Measurements from ENCODE around the gene TMEM212. TPM values are rescaled to one million over a fixed set of nuclear protein-coding genes. Genes with fewer than 3 reads are reported as not detected.

The TMEM212 gene
- total RNA-seq, 2 experiments from 2014 or later: not detected

GRCh38 chr3:171863920-171864319, 20.8 kb downstream of the TMEM212 start:
- POLR2A ChIA-PET: no interaction called here
- DNase-seq (no peak), ATAC-seq (ENCODE audit: low read depth) (no peak)
- no peaks in the 10 kb centered on the region for H3K36me3 Mint-ChIP-seq
- peaks cover 3% of the 10 kb centered on the region for H3K9me3 Mint-ChIP-seq
- no peak overlapping the region for H3K4me3 Mint-ChIP-seq
- no peak overlapping the region for H3K27ac Mint-ChIP-seq
- H3K27me3 Mint-ChIP-seq: peaks cover 4% of the 10 kb centered on the region
- H3K4me1 Mint-ChIP-seq: no peaks in the 10 kb centered on the region

- H3K36me3 Mint-ChIP-seq: no peaks in the 10 kb centered on the region
- DNase-seq (no peak), ATAC-seq (ENCODE audit: low read depth) (no peak)
- peaks cover 1% of the 10 kb centered on the region for H3K9me3 Mint-ChIP-seq
- H3K27ac Mint-ChIP-seq: no peak overlapping the region
- no peak overlapping the region for H3K4me3 Mint-ChIP-seq
- POLR2A ChIA-PET: no interaction called here
- peaks cover 4% of the 10 kb centered on the region for H3K27me3 Mint-ChIP-seq
- no peaks in the 10 kb centered on the region for H3K4me1 Mint-ChIP-seq
These were observed 22.2 kb downstream of the TMEM212 start for GRCh38 chr3:171865191-171865865.

GRCh38 chr3:171867981-171868380, 24.8 kb downstream of the TMEM212 start:
- POLR2A ChIA-PET: no interaction called here
- peaks cover 8% of the 10 kb centered on the region for H3K27me3 Mint-ChIP-seq
- no peak for DNase-seq
- no peaks in the 10 kb centered on the region for H3K36me3 Mint-ChIP-seq
- no peaks in the 10 kb centered on the region for H3K4me1 Mint-ChIP-seq
- no peak overlapping the region for H3K4me3 Mint-ChIP-seq
- ATAC-seq (ENCODE audit: low read depth): no peak
- H3K9me3 Mint-ChIP-seq: peaks cover 1% of the 10 kb centered on the region
- H3K27ac Mint-ChIP-seq: no peak overlapping the region

- Mint-ChIP-seq H3K36me3 (no peaks in the 10 kb centered on the region), H3K4me3 (no peak overlapping the region), H3K27me3 (peaks cover 3% of the 10 kb centered on the region), H3K9me3 (no peaks in the 10 kb centered on the region), H3K4me1 (no peaks in the 10 kb centered on the region), H3K27ac (no peak overlapping the region)
- POLR2A ChIA-PET: no interaction called here
- DNase-seq: no peak
- no peak for ATAC-seq (ENCODE audit: low read depth)
These were observed 28.5 kb downstream of the TMEM212 start for GRCh38 chr3:171871392-171872274.

- Mint-ChIP-seq H3K4me1 (no peaks in the 10 kb centered on the region), H3K4me3 (no peak overlapping the region), H3K27me3 (peaks cover 9% of the 10 kb centered on the region), H3K9me3 (no peaks in the 10 kb centered on the region), H3K27ac (no peak overlapping the region), H3K36me3 (no peaks in the 10 kb centered on the region)
- ATAC-seq (ENCODE audit: low read depth) (no peak), DNase-seq (no peak)
- POLR2A ChIA-PET: no interaction called here
These were observed 30.4 kb downstream of the TMEM212 start for GRCh38 chr3:171873580-171873979.

GRCh38 chr3:171874251-171874681, 31.1 kb downstream of the TMEM212 start:
- DNase-seq: no peak
- H3K27ac Mint-ChIP-seq: no peak overlapping the region
- no peak for ATAC-seq (ENCODE audit: low read depth)
- no peaks in the 10 kb centered on the region for H3K36me3 Mint-ChIP-seq
- peaks cover 9% of the 10 kb centered on the region for H3K27me3 Mint-ChIP-seq
- no peaks in the 10 kb centered on the region for H3K9me3 Mint-ChIP-seq
- no peaks in the 10 kb centered on the region for H3K4me1 Mint-ChIP-seq
- POLR2A ChIA-PET: no interaction called here
- H3K4me3 Mint-ChIP-seq: no peak overlapping the region

GRCh38 chr3:171874879-171875278, 31.7 kb downstream of the TMEM212 start:
- no peaks in the 10 kb centered on the region for H3K36me3 Mint-ChIP-seq
- DNase-seq (no peak), ATAC-seq (ENCODE audit: low read depth) (no peak)
- POLR2A ChIA-PET: no interaction called here
- peaks cover 9% of the 10 kb centered on the region for H3K27me3 Mint-ChIP-seq
- H3K27ac Mint-ChIP-seq: no peak overlapping the region
- no peaks in the 10 kb centered on the region for H3K4me1 Mint-ChIP-seq
- no peak overlapping the region for H3K4me3 Mint-ChIP-seq
- H3K9me3 Mint-ChIP-seq: no peaks in the 10 kb centered on the region

- Mint-ChIP-seq H3K4me1 (no peaks in the 10 kb centered on the region), H3K27ac (no peak overlapping the region), H3K9me3 (no peaks in the 10 kb centered on the region), H3K36me3 (no peaks in the 10 kb centered on the region), H3K27me3 (peaks cover 9% of the 10 kb centered on the region), H3K4me3 (no peak overlapping the region)
- POLR2A ChIA-PET: no interaction called here
- DNase-seq: no peak
- no peak for ATAC-seq (ENCODE audit: low read depth)
These were observed 32.8 kb downstream of the TMEM212 start for GRCh38 chr3:171875923-171876412.

- no peaks in the 10 kb centered on the region for H3K36me3 Mint-ChIP-seq
- ATAC-seq (ENCODE audit: low read depth) (no peak), DNase-seq (no peak)
- no peaks in the 10 kb centered on the region for H3K4me1 Mint-ChIP-seq
- POLR2A ChIA-PET: no interaction called here
- H3K27ac Mint-ChIP-seq: no peak overlapping the region
- no peak overlapping the region for H3K4me3 Mint-ChIP-seq
- peaks cover 10% of the 10 kb centered on the region for H3K27me3 Mint-ChIP-seq
- no peaks in the 10 kb centered on the region for H3K9me3 Mint-ChIP-seq
These were observed 33.6 kb downstream of the TMEM212 start for GRCh38 chr3:171876680-171877147.

- Mint-ChIP-seq H3K4me3 (no peak overlapping the region), H3K27me3 (peaks cover 16% of the 10 kb centered on the region), H3K9me3 (no peaks in the 10 kb centered on the region), H3K27ac (no peak overlapping the region), H3K4me1 (no peaks in the 10 kb centered on the region), H3K36me3 (no peaks in the 10 kb centered on the region)
- POLR2A ChIA-PET: no interaction called here
- DNase-seq (no peak), ATAC-seq (ENCODE audit: low read depth) (no peak)
These were observed 35.5 kb downstream of the TMEM212 start for GRCh38 chr3:171878461-171879225.

GRCh38 chr3:171879472-171879871, 36.3 kb downstream of the TMEM212 start:
- DNase-seq (no peak), ATAC-seq (ENCODE audit: low read depth) (no peak)
- Mint-ChIP-seq H3K9me3 (no peaks in the 10 kb centered on the region), H3K27me3 (peaks cover 20% of the 10 kb centered on the region), H3K36me3 (no peaks in the 10 kb centered on the region), H3K27ac (no peak overlapping the region), H3K4me1 (no peaks in the 10 kb centered on the region), H3K4me3 (no peak overlapping the region)
- POLR2A ChIA-PET: no interaction called here

GRCh38 chr3:171880101-171880870, 37.1 kb downstream of the TMEM212 start:
- Mint-ChIP-seq H3K27ac (no peak overlapping the region), H3K4me1 (no peaks in the 10 kb centered on the region), H3K4me3 (no peak overlapping the region), H3K36me3 (no peaks in the 10 kb centered on the region), H3K9me3 (no peaks in the 10 kb centered on the region), H3K27me3 (peaks cover 27% of the 10 kb centered on the region)
- POLR2A ChIA-PET: no interaction called here
- DNase-seq (no peak), ATAC-seq (ENCODE audit: low read depth) (no peak)

GRCh38 chr3:171881251-171881650, 38.1 kb downstream of the TMEM212 start:
- Mint-ChIP-seq H3K4me3 (no peak overlapping the region), H3K36me3 (no peaks in the 10 kb centered on the region), H3K9me3 (no peaks in the 10 kb centered on the region), H3K4me1 (no peaks in the 10 kb centered on the region), H3K27ac (no peak overlapping the region), H3K27me3 (peaks cover 27% of the 10 kb centered on the region)
- POLR2A ChIA-PET: no interaction called here
- ATAC-seq (ENCODE audit: low read depth): no peak
- no peak for DNase-seq

Data from activated naive CD8-positive, alpha-beta T cell treated with anti-CD3 and anti-CD28 coated beads, Interleukin-2, amount 10 ng/mL, durations not matched to agents 7 days and 5 days (primary cell).